22Rv1 (cell line): ENCODE results near the gene LBP.

Experiments used
- ZFX ChIP-seq: fragments of 450-650 bp; IDR thresholded peaks from 2 replicates; pipeline ENCODE4 v1.6.1; 2017; ENCODE audit warnings: antibody characterized with exemption, borderline replicate concordance
- TF ChIP-seq, protein P1 (sequence below): fragments of 450-650 bp; IDR thresholded peaks from 2 replicates; pipeline ENCODE4 v1.5.1; 2017; ENCODE audit warnings: mild to moderate bottlenecking

DNA sequence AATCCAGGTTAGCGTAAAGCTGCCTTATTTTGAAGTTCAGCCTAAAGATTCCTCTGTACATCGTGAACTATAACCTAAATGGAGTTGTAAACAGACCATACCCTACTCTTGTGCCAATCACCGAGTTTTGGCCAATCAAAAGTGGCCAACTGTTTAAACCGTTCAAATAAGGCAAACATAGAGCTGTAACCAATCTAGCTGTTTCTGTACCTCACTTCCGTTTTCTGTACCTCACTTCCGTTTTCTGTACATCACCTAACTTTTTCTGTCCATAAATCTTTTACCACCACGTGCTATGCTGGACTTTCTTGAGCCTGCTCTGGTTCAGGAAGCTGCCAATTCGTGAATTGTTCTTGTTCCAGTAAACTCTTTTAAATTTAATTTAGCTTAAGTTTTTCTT, 39.7 kb downstream of the LBP start:
- TF ChIP-seq, protein P1, sequence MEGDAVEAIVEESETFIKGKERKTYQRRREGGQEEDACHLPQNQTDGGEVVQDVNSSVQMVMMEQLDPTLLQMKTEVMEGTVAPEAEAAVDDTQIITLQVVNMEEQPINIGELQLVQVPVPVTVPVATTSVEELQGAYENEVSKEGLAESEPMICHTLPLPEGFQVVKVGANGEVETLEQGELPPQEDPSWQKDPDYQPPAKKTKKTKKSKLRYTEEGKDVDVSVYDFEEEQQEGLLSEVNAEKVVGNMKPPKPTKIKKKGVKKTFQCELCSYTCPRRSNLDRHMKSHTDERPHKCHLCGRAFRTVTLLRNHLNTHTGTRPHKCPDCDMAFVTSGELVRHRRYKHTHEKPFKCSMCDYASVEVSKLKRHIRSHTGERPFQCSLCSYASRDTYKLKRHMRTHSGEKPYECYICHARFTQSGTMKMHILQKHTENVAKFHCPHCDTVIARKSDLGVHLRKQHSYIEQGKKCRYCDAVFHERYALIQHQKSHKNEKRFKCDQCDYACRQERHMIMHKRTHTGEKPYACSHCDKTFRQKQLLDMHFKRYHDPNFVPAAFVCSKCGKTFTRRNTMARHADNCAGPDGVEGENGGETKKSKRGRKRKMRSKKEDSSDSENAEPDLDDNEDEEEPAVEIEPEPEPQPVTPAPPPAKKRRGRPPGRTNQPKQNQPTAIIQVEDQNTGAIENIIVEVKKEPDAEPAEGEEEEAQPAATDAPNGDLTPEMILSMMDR = no peak
- TF ChIP-seq ZFX = no peak
